ENCODE measurements around the gene PITPNC1.

GRCh38 chr17:67458203-67458602, 81.1 kb downstream of the PITPNC1 start:
- TF ChIP-seq YY1 (IDR thresholded peaks at IDR 0.05; ENCODE audit: insufficient read depth, insufficient read length) = no peak
- no peak for TF ChIP-seq ZNF274 (IDR thresholded peaks at IDR 0.05; ENCODE audit: low read depth, low read length)
